22Rv1 (cell line): ENCODE measurements around the gene DMXL2.

Source experiments
- ZFX ChIP-seq: fragments of 450-650 bp; IDR thresholded peaks from 2 replicates; pipeline ENCODE4 v1.6.1; 2017; ENCODE audit warnings: antibody characterized with exemption, borderline replicate concordance
- TF ChIP-seq, protein P1 (sequence below): fragments of 450-650 bp; IDR thresholded peaks from 2 replicates; pipeline ENCODE4 v1.5.1; 2017; ENCODE audit warnings: mild to moderate bottlenecking

DNA sequence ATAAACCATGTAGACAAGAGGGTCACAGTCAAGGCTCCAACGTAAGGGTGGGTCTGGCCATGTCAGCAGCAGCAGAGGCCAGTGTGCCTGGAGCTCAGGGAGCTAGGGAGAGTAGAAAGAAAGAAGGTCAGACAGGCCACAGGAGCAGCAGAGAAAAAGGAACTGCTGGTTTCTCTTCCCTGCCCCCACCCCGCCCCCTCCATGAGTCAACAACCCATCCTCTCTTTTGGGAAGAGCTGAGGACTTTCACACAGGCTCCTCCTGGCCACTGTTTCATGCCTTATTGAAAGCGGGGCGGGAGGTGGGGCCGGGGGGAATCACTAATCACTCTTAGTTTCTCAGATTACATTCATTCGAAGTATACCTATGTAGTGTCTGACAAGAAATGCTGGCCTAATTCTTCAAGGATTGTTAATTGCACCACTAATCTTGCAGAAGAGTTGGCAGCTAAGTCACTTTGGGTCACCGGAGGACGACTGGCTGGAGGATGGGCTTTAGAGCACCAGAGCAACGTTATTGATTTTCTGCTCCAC is 49.6 kb upstream of the DMXL2 start:
- TF ChIP-seq, protein P1, sequence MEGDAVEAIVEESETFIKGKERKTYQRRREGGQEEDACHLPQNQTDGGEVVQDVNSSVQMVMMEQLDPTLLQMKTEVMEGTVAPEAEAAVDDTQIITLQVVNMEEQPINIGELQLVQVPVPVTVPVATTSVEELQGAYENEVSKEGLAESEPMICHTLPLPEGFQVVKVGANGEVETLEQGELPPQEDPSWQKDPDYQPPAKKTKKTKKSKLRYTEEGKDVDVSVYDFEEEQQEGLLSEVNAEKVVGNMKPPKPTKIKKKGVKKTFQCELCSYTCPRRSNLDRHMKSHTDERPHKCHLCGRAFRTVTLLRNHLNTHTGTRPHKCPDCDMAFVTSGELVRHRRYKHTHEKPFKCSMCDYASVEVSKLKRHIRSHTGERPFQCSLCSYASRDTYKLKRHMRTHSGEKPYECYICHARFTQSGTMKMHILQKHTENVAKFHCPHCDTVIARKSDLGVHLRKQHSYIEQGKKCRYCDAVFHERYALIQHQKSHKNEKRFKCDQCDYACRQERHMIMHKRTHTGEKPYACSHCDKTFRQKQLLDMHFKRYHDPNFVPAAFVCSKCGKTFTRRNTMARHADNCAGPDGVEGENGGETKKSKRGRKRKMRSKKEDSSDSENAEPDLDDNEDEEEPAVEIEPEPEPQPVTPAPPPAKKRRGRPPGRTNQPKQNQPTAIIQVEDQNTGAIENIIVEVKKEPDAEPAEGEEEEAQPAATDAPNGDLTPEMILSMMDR = no peak
- TF ChIP-seq ZFX = no peak
